Lung (tissue), 12 donors: ENCODE results near the gene GAPT. TPM values are rescaled to one million over a fixed set of nuclear protein-coding genes. Genes with fewer than 3 reads are reported as not detected.

Source experiments
- ATAC-seq: fragments of 200-7000 bp; cut with Tn5 transposase; one replicate; pipeline ENCODE4 v1.9.1; 2020; ENCODE audit warnings: moderate number of reproducible peaks; ENCODE audit not compliant: insufficient read depth, low FRiP score
- DNase-seq, 3 donors: peaks; one replicate each; pipeline ENCODE4 v3.0.0-alpha.2; 2013 to 2017
- H3K27ac ChIP-seq, 2 donors: one replicate each; pipeline ENCODE4 v1.5.1; 2013; ENCODE audit warnings: mild to moderate bottlenecking in 2 of 2, moderate library complexity in 2 of 2, control low read depth in 1 of 2, inconsistent platforms in 1 of 2, low read depth in 1 of 2, low read length in 1 of 2
- H3K27me3 ChIP-seq, 3 donors: one replicate each; pipeline ENCODE4 v1.5.1; 2013; ENCODE audit warnings: low read length in 2 of 3; ENCODE audit not compliant: control insufficient read depth in 3 of 3, insufficient read depth in 3 of 3
- H3K36me3 ChIP-seq, 4 donors: one replicate each; pipeline ENCODE4 v1.5.1; 2013; ENCODE audit warnings: low read length in 4 of 4, mild to moderate bottlenecking in 1 of 4, moderate library complexity in 1 of 4; ENCODE audit not compliant: control insufficient read depth in 4 of 4, insufficient read depth in 4 of 4
- H3K4me1 ChIP-seq, 5 donors: one replicate each; pipeline ENCODE4 v1.5.1; 2013; ENCODE audit warnings: low read length in 5 of 5, mild to moderate bottlenecking in 2 of 5, moderate library complexity in 1 of 5; ENCODE audit not compliant: control insufficient read depth in 5 of 5, insufficient read depth in 5 of 5
- H3K4me3 ChIP-seq: one replicate; pipeline ENCODE4 v1.5.1; 2013; ENCODE audit warnings: mild to moderate bottlenecking, control low read depth, moderate library complexity
- H3K9ac ChIP-seq, 2 donors: one replicate each; pipeline ENCODE4 v1.5.1; 2013; ENCODE audit warnings: low read length in 2 of 2, control low read depth in 1 of 2; ENCODE audit not compliant: insufficient read depth in 1 of 2
- H3K9me3 ChIP-seq, 4 donors: one replicate each; pipeline ENCODE4 v1.5.1; 2013; ENCODE audit warnings: low read length in 3 of 4, mild to moderate bottlenecking in 1 of 4, moderate library complexity in 1 of 4; ENCODE audit not compliant: control insufficient read depth in 4 of 4, insufficient read depth in 3 of 4
- CTCF ChIP-seq: IDR thresholded peaks from 2 replicates; pipeline ENCODE4 v1.5.1; 2012; ENCODE audit warnings: mild to moderate bottlenecking; ENCODE audit errors: control extremely low read depth, extremely low read depth
- WGBS, 2 donors: extraction: QIAGEN DNeasy Blood & Tissue Kit; methylation state at CpG; one replicate each; pipeline ENCODE4 v1.1.7; 2013; 5-methylcytosine and 5-hydroxymethylcytosine counted together
- polyA plus RNA-seq, 2 donors: library from polyadenylated mRNA; stranded (reverse); fragments of 200-250 nt; gene quantifications; one replicate each; pipeline ENCODE4 v1.2.1, GENCODE V29; 2013
- total RNA-seq, 2 donors: library from RNA; depleted of rRNA in 1 of 2; stranded (reverse); fragments of >200 nt in 1 of 2; gene quantifications; one replicate each; pipeline ENCODE4 v1.2.1, GENCODE V29; 2014 to 2021
- donor health status: control.
- donor health status: control.
- donor health status: Bipolar disorder and iron deficiency.
- donor health status: healthy.
- donor health status: DM: yes; HTN: yes; CAD: no.

Gene GAPT
- total and polyA plus RNA-seq, 4 donors = 4.0 to 20.5 (median 4.6) TPM

DNA sequence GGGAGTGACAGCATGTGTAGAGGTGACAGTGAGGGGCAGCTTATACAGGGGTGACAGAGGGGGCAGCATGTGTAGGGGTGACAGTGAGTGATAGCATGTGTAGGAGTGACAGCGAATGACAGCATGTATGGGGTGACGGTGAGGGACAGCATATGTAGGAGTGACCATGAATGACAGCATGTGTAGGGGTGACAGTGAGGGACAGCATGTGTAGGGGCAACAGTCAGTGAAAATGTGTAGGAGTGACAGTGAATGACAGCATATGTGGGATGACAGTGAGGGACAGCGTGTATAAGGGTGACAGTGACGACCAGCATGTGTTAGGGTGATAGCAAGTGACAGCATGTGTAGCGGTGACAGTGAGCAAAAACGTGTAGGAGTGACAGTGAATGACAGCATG lies 9.4 kb upstream of the GAPT start:
- Histone ChIP-seq H3K4me3 (no peak overlapping the region), H3K9me3 (peaks cover 0 to 5% (median under 1%) of the 10 kb centered on the region in 4 donors), H3K4me1 (peaks cover 0 to 6% (median 0%) of the 10 kb centered on the region in 5 donors), H3K9ac (no peak overlapping the region), H3K27ac (no peak overlapping the region), H3K27me3 (no peaks in the 10 kb centered on the region), H3K36me3 (no peaks in the 10 kb centered on the region)
- DNase-seq = peak in 1 of 3 donors; percentile 40
- ATAC-seq = no peak
- no peak for TF ChIP-seq CTCF
- 81 to 88% methylated on average over 6 of the region's 6 CpGs for WGBS, 2 donors

DNA sequence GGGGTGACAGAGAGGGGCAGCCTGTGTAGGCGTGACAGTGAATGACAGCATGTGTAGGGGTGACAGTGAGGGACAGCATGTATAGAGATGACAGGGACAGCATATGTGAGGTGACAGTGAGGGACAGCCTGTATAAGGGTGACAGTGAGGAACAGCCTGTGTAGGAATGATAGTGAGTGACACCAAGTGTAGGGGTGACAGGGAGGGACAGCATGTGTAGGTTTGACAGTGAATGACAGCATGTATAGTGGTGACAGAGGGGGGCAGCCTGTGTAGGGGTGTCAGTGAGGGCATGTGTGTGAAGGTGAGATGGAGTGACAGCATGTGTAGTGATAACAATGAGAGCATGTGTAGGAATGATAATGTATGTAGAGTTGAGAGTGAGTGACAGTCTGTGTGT lies 8.7 kb upstream of the GAPT start:
- no peak for ATAC-seq
- 94 to 96% methylated on average over 1 of the region's 1 CpG for WGBS, 2 donors
- no peak for DNase-seq

GRCh38 chr5:58484505-58484904 lies 6.7 kb upstream of the GAPT start:
- 26 to 63% methylated on average over 4 of the region's 4 CpGs for WGBS, 2 donors
- DNase-seq = no peak
- Histone ChIP-seq H3K4me1 (peaks cover 0 to 4% (median 0%) of the 10 kb centered on the region in 5 donors), H3K9ac (no peak overlapping the region), H3K36me3 (no peaks in the 10 kb centered on the region), H3K9me3 (peaks cover 0 to 5% (median under 1%) of the 10 kb centered on the region in 4 donors), H3K27ac (no peak overlapping the region), H3K4me3 (no peak overlapping the region), H3K27me3 (no peaks in the 10 kb centered on the region)
- no peak for ATAC-seq
- no peak for TF ChIP-seq CTCF

More for the DNA sequence above, 8.7 kb upstream of the GAPT start:
- Histone ChIP-seq H3K27ac (no peak overlapping the region), H3K9me3 (peaks cover 0 to 5% (median under 1%) of the 10 kb centered on the region in 4 donors), H3K4me1 (peaks cover 0 to 4% (median 0%) of the 10 kb centered on the region in 5 donors), H3K4me3 (no peak overlapping the region), H3K27me3 (no peaks in the 10 kb centered on the region), H3K9ac (no peak overlapping the region), H3K36me3 (no peaks in the 10 kb centered on the region)
- no peak for TF ChIP-seq CTCF

DNA sequence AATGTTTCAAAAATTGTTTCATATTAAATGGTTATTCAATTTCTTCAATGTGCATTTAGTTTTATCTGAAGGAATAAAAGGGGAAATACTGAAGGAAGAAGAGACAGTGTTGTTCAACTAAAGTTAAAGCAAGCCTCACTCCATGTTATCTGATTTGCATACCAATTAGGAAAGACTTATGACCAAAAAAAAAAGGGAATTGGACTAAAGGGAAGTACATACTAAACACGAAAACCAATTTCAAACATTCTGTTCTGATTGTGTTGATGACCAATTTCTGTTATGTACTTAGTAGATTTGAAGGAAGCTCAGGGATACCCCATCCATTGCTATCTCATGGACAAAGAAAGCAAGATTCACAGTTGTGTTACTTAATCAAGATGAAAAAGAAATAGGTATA lies 4.9 kb upstream of the GAPT start:
- no peak overlapping the region for H3K9ac ChIP-seq
- no peaks in the 10 kb centered on the region for H3K36me3 ChIP-seq
- peaks cover 0 to 4% (median under 1%) of the 10 kb centered on the region in 4 donors for H3K9me3 ChIP-seq
- H3K4me1 ChIP-seq = peaks cover 0 to 4% (median 0%) of the 10 kb centered on the region in 5 donors
- 21 to 60% methylated on average over 1 of the region's 1 CpG for WGBS, 2 donors
- DNase-seq = no peak
- no peaks in the 10 kb centered on the region for H3K27me3 ChIP-seq
- no peak overlapping the region for H3K27ac ChIP-seq
- ATAC-seq = no peak
- TF ChIP-seq CTCF = no peak
- no peak overlapping the region for H3K4me3 ChIP-seq
